ENCODE results near the gene SHB.
A peak's percentile ranks its signal among the peaks of the same experiment; 100 is the strongest.

Gene SHB

DNA sequence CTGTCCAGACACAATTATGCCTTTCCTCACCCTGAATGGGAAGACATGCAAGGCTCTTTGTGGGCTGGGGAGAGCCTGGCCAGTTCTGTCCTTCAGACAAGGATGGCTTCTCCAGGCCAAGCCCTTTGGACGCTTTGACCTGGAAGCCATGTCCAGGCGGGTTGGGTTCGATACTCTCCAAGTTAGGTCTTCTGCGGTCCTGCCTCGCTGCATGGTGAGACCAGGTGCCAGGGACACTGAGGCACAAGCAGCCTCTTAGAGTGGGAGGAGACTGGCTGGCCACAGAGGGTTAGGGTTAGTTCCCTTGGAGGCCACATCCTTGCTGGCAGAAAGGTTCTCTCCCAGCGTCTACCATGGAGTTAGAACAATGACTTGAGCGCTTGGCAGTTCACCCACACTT is 67.6 kb downstream of the SHB start:
- H3K9me3 ChIP-seq: no peaks in the 10 kb centered on the region
- intact Hi-C loops (cut with DNase I; ENCODE audit: low total_unique reads): loop anchor here (10.0 kb wide), 1 partner anchor 143 kb away; no protein-coding TSS in a partner anchor
- H3K27me3 ChIP-seq: no peaks in the 10 kb centered on the region
- no peak for DNase-seq
- H3K4me1 ChIP-seq: peaks cover 0 to 27% (median 13%) of the 10 kb centered on the region in 4 donors
- H3K27ac ChIP-seq: no peak overlapping the region
- TF ChIP-seq, protein P1, sequence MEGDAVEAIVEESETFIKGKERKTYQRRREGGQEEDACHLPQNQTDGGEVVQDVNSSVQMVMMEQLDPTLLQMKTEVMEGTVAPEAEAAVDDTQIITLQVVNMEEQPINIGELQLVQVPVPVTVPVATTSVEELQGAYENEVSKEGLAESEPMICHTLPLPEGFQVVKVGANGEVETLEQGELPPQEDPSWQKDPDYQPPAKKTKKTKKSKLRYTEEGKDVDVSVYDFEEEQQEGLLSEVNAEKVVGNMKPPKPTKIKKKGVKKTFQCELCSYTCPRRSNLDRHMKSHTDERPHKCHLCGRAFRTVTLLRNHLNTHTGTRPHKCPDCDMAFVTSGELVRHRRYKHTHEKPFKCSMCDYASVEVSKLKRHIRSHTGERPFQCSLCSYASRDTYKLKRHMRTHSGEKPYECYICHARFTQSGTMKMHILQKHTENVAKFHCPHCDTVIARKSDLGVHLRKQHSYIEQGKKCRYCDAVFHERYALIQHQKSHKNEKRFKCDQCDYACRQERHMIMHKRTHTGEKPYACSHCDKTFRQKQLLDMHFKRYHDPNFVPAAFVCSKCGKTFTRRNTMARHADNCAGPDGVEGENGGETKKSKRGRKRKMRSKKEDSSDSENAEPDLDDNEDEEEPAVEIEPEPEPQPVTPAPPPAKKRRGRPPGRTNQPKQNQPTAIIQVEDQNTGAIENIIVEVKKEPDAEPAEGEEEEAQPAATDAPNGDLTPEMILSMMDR (IDR thresholded peaks at IDR 0.05): no peak
- H3K36me3 ChIP-seq: peaks cover 0 to 7% (median 0%) of the 10 kb centered on the region in 3 donors
- no peak overlapping the region for H3K4me3 ChIP-seq

DNA sequence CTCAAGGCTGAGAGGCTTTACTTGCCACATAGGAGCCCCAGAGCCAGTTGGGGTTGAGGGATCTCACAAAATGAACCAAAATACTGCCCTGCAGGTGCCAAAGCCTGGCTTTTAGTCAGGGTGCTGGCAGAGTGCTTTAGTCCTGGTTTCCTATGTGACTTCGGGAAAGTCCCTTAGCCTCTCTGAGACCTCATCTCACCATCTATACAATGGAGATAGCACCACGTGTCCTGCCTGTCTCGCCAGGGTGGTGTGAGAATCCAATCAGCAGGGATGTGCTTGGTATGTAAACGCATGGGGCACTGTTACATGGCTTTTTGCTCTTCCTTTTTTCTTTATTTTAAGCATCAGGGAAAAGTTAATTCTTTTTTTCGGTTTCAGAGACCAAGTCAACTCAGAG is 68.3 kb downstream of the SHB start:
- intact Hi-C loops (cut with DNase I; ENCODE audit: low total_unique reads): loop anchor here (10.0 kb wide), 1 partner anchor 144 kb away; no protein-coding TSS in a partner anchor
- DNase-seq: no peak
- Histone ChIP-seq H3K27ac (no peak overlapping the region), H3K9me3 (no peaks in the 10 kb centered on the region), H3K4me3 (no peak overlapping the region), H3K4me1 (peaks cover 0 to 32% (median 15%) of the 10 kb centered on the region in 4 donors), H3K36me3 (peaks cover 0 to 7% (median 0%) of the 10 kb centered on the region in 3 donors), H3K27me3 (no peaks in the 10 kb centered on the region)
- TF ChIP-seq, protein P1 (IDR thresholded peaks at IDR 0.05): no peak

DNA sequence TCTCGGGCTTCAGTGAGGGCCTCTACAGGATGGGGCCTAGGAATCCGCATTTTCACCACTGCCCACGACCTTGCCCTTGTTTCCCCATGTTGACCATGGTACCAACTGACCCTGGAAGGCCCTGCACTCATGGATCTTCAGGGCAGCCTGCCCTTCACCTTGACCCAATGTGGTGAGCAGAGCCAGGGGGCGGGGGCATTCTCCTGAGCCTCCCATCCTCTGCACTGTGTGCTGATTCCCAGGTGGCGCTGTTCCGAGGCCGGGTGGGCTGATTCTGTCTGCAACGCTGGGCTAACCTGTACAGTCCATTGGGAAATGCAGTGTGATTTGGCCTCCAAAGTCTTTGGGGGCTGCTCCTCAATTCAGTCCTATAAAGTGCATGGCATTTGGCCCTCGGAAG is 68.7 kb downstream of the SHB start:
- no peaks in the 10 kb centered on the region for H3K9me3 ChIP-seq
- H3K36me3 ChIP-seq: peaks cover 0 to 7% (median 0%) of the 10 kb centered on the region in 3 donors
- TF ChIP-seq, protein P1 (IDR thresholded peaks at IDR 0.05): no peak
- intact Hi-C loops (cut with DNase I; ENCODE audit: low total_unique reads): loop anchor here (10.0 kb wide), 1 partner anchor 144 kb away; no protein-coding TSS in a partner anchor
- H3K4me1 ChIP-seq: peaks cover 0 to 36% (median 15%) of the 10 kb centered on the region in 4 donors
- H3K4me3 ChIP-seq: no peak overlapping the region
- no peak for DNase-seq
- no peak overlapping the region for H3K27ac ChIP-seq
- no peaks in the 10 kb centered on the region for H3K27me3 ChIP-seq

DNA sequence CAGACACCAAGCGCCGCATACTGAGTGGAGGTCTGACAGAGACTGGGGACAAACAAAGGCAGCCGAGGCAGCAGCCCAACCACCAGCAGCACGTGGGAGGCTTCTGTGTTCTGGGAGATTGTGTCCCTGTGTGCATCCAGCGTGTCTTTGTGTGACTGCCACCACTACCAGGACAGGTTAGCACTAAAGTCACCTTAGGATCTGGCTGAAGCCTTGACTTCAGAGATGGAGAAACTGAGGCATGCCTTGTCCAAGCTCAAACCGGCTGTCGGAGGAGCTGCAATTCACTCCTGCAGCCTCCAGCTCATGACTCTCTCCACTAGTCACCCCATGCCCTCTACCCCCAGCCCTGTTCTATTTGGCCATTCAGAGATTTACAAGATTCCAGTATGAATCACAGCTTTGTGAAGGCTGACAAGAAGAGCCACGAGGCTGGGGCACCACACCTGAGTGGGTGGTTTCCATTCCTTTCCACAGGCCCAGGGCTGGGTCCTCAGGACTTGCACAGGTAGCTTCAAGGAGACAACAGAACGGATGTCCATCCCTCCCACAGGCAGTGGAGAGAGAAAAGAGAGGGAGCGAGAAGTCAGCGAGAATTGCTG is 69.3 kb downstream of the SHB start:
- no peak for DNase-seq

DNA sequence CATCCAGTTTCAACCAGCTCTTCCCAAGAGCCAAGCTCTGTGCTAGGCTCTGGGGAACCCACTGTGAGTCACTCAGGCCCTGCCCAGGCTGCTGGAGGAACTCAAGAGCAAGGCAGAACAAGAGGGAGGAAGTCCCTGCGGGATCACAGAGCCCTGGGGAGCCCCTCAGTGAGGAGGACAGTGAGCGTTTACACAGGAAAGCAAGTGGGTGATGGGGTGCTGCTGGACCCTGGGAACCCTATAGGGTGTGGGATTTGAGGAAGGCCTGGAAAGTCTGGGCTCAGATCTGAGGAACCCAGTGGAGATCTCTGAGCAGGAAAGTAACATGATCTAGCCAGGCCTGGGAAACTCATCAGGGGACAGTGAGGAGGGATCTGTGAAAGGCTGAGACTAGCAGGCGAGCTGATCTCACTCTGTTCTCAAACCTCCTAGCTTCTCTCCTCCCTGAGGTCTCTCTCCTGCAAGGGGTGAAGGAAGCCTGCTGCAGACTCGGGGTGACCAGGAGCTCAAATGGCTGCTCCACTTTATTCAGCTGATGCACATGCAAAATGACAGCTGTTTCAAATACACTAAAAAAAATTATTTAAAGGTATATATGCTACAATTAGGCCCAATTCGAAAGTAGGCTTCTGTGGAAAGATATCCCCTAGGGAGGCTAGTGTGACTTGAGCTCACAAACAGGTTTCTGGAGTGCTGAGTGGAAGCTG is 70.0 kb downstream of the SHB start:
- intact Hi-C loops (cut with DNase I; ENCODE audit: low total_unique reads): loop anchor here (10.0 kb wide), 1 partner anchor 54 kb away; no protein-coding TSS in a partner anchor

More for the DNA sequence above, 69.3 kb downstream of the SHB start:
- Histone ChIP-seq H3K4me3 (no peak overlapping the region), H3K36me3 (peaks cover 0 to 3% (median 0%) of the 10 kb centered on the region in 3 donors), H3K9me3 (no peaks in the 10 kb centered on the region), H3K4me1 (peaks cover 0 to 43% (median 16%) of the 10 kb centered on the region in 4 donors), H3K27ac (no peak overlapping the region), H3K27me3 (no peaks in the 10 kb centered on the region)
- TF ChIP-seq, protein P1 (IDR thresholded peaks at IDR 0.05): no peak
- intact Hi-C loops (cut with DNase I; ENCODE audit: low total_unique reads): loop anchor here (10.0 kb wide), 2 partner anchors 55 to 145 kb away; no protein-coding TSS in a partner anchor

More for the DNA sequence above, 70.0 kb downstream of the SHB start:
- Histone ChIP-seq H3K9me3 (no peaks in the 10 kb centered on the region), H3K36me3 (no peaks in the 10 kb centered on the region), H3K27me3 (no peaks in the 10 kb centered on the region), H3K4me1 (peaks cover 0 to 49% (median 17%) of the 10 kb centered on the region in 4 donors), H3K4me3 (no peak overlapping the region), H3K27ac (peak overlapping the region in 1 of 2 donors; percentile 19)
- TF ChIP-seq, protein P1 (IDR thresholded peaks at IDR 0.05): no peak
- DNase-seq: peak in 1 of 2 donors; percentile 54
